Lower leg skin (tissue), 4 donors: ENCODE data around the gene MRPL21. TPM values are rescaled to one million over a fixed set of nuclear protein-coding genes. Genes with fewer than 3 reads are reported as not detected.

Experiments
- DNase-seq, 2 donors: peaks; one replicate each; pipeline ENCODE4 v3.0.0-alpha.2; 2019; ENCODE audit warnings: low spot score in 2 of 2
- H3K4me3 ChIP-seq: fragments of 200-600 bp; sonication (generic); 2 replicates; pipeline ENCODE4 v1.5.1; 2017; ENCODE audit warnings: mild to moderate bottlenecking, low read depth; ENCODE audit not compliant: poor library complexity, severe bottlenecking
- CTCF ChIP-seq, 3 donors: fragments of 450-650 bp; IDR thresholded peaks; one replicate each; pipeline ENCODE4 v1.5.1; 2016; ENCODE audit warnings: antibody characterized with exemption in 3 of 3, mild to moderate bottlenecking in 3 of 3, moderate library complexity in 2 of 3
- POLR2A ChIP-seq, 2 donors: fragments of 450-650 bp; IDR thresholded peaks; one replicate each; pipeline ENCODE4 v1.6.1; 2016 to 2017; ENCODE audit warnings: antibody characterized with exemption in 2 of 2, mild to moderate bottlenecking in 1 of 2, moderate library complexity in 1 of 2
- WGBS, 2 donors: methylation state at CpG; one replicate each; pipeline ENCODE4 v1.1.5; 2018; 5-methylcytosine and 5-hydroxymethylcytosine counted together
- intact Hi-C: fragments of 100-400 bp; cut with DNase I; formaldehyde crosslinking; loops from one replicate; pipeline ENCODE4 v1.15.0; 2023; ENCODE audit warnings: low total_unique reads
- total RNA-seq, 4 donors: library from RNA; depleted of rRNA; stranded (reverse); fragments of >200 nt; gene quantifications; one replicate each; pipeline ENCODE4 v1.1.0, GENCODE V29; 2016

Gene MRPL21
- total RNA-seq, 4 donors from 2014 or later = 34.0 to 54.5 (median 41.8) TPM

GRCh38 chr11:68940651-68941323 lies 37.2 kb upstream of the MRPL21 start:
- 89 to 91% methylated on average over 20 of the region's 20 CpGs for WGBS, 2 donors
- intact Hi-C loops = no loop called here
- no peak overlapping the region for H3K4me3 ChIP-seq
- no peak for DNase-seq
- TF ChIP-seq CTCF (IDR thresholded peaks at IDR 0.05) (no peak), POLR2A (IDR thresholded peaks at IDR 0.05) (no peak)

- H3K4me3 ChIP-seq = no peak overlapping the region
- DNase-seq = no peak
- intact Hi-C loops = no loop called here
- no peak for TF ChIP-seq CTCF (IDR thresholded peaks at IDR 0.05)
- no peak for TF ChIP-seq POLR2A (IDR thresholded peaks at IDR 0.05)
- WGBS, 2 donors = 83 to 86% methylated on average over 33 of the region's 33 CpGs
Observed at GRCh38 chr11:68939583-68940555, 36.2 kb upstream of the MRPL21 start.

- 86 to 94% methylated on average over 16 of the region's 17 CpGs for WGBS, 2 donors
Observed at GRCh38 chr11:68938816-68939582, 35.4 kb upstream of the MRPL21 start.

GRCh38 chr11:68938088-68938487 lies 34.5 kb upstream of the MRPL21 start:
- intact Hi-C loops = no loop called here
- 94 to 95% methylated on average over 18 of the region's 18 CpGs for WGBS, 2 donors
- H3K4me3 ChIP-seq = no peak overlapping the region
- TF ChIP-seq POLR2A (IDR thresholded peaks at IDR 0.05) (no peak), CTCF (IDR thresholded peaks at IDR 0.05) (no peak)
- DNase-seq = no peak

More at GRCh38 chr11:68938816-68939582, 35.4 kb upstream of the MRPL21 start:
- no peak overlapping the region for H3K4me3 ChIP-seq
- DNase-seq = no peak
- intact Hi-C loops = no loop called here
- TF ChIP-seq CTCF (IDR thresholded peaks at IDR 0.05) = no peak
- no peak for TF ChIP-seq POLR2A (IDR thresholded peaks at IDR 0.05)

- TF ChIP-seq POLR2A (IDR thresholded peaks at IDR 0.05) (no peak), CTCF (IDR thresholded peaks at IDR 0.05) (no peak)
- intact Hi-C loops = no loop called here
- WGBS, 2 donors = 91 to 93% methylated on average over 27 to 29 of the region's 29 CpGs
- H3K4me3 ChIP-seq = no peak overlapping the region
- DNase-seq = no peak
Observed at GRCh38 chr11:68936676-68937620, 33.3 kb upstream of the MRPL21 start.
